Activated CD4-positive, alpha-beta T cell treated with anti-CD3 and anti-CD28 coated beads, Interleukin-2, amount 50 U/mL, for 16 hours (primary cell): ENCODE results near the gene CCR5.
"Not testable (repeated sequence)": the region's sequence is repeated elsewhere in the genome, so short reads cannot be mapped to it uniquely, and the experiment has no call there.

ENCODE experiments used
- DNase-seq: peaks from one replicate; pipeline ENCODE4 v3.0.0-alpha.2; 2020

CCR5 gene

DNA sequence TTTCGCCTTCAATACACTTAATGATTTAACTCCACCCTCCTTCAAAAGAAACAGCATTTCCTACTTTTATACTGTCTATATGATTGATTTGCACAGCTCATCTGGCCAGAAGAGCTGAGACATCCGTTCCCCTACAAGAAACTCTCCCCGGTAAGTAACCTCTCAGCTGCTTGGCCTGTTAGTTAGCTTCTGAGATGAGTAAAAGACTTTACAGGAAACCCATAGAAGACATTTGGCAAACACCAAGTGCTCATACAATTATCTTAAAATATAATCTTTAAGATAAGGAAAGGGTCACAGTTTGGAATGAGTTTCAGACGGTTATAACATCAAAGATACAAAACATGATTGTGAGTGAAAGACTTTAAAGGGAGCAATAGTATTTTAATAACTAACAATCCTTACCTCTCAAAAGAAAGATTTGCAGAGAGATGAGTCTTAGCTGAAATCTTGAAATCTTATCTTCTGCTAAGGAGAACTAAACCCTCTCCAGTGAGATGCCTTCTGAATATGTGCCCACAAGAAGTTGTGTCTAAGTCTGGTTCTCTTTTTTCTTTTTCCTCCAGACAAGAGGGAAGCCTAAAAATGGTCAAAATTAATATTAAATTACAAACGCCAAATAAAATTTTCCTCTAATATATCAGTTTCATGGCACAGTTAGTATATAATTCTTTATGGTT, at the start of gene CCR5:
TSS of gene CCR5 (plus strand) at position 108 of the 680 bp plus-strand sequence. CDS start 1,957 bp downstream, outside the sequence.
- peak; percentile 90 for DNase-seq

DNA sequence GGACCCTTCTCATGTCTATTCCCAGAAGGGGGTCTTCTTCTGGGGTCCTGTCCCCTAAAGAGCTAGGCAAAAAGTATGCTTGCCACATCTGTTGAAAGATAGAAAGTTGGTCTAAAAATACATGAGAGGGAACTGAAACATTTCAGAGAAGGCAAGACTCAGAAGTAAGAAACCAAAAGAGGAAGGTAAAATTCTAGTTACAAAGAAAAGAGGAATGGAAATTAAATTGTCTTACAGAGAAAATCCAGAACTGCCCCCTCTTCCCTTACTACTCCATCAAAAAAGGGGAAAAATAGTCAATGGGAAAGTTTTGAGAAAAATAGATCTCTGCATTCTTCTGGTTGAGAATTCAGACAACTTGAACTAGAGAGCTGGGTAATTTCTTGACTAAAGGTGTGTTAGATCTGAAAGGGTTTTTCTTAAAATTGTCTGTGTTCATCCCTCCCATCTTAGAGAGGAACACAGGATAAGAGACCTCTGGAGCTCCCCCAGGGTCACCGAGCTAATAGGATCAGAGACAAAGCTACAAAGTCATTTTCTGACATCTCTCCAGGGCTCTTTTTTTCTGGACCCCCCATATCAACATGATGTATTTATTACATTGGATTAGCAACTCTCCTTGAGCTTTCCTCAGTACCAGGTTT, 49.2 kb upstream of the CCR5 start:
- no peak for DNase-seq

DNA sequence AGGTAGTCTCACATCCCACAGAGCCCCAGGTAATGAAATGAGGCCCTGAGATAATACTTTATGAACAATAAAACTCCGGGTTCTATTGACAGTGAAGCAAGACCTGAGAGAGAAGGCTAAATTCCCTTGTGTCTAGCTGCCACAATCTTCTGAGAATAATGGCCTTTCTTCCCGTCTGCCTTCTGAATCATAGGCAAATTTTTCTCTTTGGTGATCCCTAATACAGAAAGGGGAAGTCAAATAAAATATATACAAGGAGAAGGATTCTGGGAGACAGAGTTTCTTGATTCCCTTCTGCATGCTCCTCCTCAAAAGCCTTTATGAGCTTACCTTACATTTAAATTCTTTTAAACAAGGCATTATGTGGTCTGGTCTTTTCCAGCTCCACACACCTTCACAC, 46.7 kb upstream of the CCR5 start:
- no peak for DNase-seq

DNA sequence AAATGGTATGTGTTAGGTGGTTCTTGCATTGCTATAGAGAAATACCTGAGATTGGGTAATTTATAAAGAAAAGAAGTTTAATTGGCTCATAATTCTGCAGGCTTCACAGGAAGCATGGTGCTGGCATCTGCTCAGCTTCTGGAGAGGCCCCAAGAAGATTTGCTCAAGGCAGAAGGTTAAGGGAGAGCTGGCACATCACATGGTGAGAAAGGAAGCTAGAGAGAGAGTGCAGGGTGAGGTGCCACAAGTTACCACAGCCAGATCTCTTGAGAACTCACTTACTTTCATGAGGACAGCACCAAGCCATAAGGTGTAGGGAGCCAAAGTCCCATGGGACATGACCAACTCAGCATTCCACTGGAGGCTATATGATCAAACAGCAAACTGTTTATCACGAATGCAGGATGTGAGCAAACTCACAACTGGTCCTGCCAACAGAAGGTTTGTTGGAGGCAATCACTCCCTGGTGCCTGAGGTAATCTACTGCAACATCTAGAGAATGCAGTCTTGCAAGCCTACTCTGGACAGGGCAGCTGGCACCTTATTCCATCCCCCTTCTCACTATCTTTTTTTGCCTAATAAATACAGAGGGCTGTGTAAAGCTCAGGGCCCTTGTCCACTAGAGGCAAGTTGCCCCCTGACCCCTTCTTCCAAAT, 45.0 kb upstream of the CCR5 start:
- DNase-seq: no peak

DNA sequence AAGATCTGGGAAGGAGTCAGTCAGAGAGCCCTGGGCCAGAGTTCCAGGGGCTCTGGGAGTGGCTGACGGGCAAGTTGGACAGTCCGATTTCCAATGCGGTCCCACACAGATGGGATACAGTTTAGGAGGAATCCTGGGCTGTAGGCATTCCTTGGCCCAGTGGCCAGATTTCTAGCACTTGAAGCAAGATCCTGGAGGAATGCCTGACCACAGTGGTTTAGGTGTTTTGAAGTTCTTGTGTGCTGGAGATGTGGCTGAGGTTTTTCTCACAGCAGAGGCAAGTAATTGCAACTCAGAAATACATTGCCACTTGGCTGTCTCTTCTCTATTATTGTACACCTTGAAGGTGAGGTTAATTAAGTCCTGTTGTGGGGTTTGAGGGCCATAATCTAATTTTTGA, 40.1 kb upstream of the CCR5 start:
- DNase-seq: not testable (repeated sequence)

DNA sequence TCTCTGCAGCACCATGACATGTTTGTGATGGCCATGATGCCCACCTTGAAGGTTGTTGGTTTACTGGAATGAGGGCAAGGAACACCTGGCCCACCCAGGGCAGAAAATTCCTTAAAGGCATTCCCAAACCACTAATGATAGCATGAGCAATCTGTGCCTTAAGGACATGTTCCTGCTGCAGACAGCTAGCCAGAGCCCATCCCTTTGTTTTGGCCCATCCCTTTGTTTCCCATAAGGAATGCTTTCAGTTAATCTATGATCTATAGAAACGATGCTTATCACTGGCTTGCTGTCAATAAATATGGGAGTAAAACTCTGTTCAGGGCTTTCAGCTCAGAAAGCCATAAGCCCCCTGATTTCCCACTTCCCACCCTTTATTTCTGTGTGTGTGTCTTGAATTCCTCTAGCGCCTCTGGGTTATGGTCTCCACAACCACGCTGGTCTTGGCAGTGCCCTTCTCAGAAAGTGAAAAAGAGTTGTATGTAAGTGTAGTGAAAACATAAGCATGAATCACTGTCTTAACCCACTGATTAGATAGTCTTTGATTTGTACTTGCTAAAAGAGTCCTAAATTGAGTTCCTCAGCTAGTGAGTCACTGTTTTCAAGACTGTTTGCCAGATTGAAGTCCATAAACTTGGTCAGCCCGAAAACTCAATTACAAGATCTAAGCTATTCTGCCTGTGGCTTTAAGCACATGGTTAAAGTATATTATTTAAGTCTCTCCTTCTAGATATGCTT, 35.8 kb upstream of the CCR5 start:
- DNase-seq: peak; percentile 62

DNA sequence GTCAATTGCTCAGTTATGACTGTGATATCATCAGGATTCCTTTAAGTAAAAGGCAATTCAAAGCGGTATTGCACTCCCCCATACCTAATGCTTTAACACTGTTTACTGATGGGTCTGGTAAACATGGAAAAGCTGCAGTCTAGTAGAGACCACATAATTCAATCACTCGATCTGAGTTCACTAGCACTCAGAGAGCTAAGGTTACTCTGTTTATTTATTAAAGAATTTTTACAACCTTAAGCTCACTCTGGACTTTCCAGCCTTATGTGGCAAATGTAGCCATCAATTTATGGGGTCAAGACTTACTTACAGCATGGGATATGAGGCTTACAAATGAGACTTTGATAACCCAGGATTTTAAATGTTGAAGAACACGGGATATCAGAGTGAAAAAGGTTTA, 35.2 kb upstream of the CCR5 start:
- DNase-seq: no peak

DNA sequence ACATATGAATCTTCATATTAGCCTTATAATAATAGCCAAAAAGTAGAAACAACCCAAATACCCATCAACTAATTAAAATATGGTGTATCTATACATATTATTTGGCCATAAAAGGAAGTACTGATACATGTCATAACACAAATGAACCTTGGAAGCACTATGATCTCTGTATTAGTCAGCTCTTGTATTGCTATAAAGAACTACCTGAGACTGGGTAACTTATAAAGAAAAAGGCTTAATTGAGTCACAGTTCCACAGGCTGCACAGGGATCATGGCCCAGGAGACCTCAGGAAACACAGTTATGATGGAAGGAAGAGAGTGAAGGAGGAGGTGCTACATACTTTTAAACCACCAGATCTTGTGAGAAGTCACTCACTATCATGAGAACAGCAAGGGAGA, 32.8 kb upstream of the CCR5 start:
- DNase-seq: peak; percentile 49

DNA sequence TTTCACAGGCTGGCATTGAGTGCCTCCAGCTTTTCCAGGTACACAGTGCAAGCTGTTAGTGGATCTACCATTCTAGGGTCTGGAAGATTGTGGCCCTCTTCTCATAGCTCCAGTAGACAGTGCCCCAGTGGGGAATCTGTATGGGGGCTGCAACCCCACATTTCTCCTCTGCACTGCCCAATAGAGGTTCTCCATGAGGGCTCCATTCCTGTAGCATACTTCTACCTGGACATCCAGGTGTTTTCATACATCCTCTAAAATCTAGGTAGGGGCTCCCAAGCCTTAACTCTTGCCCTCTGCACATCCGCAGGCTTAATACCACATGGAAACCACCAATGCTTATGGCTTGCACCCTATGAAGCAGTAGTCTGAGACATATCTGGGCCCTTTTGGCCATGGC, 31.9 kb upstream of the CCR5 start:
- DNase-seq: no peak

DNA sequence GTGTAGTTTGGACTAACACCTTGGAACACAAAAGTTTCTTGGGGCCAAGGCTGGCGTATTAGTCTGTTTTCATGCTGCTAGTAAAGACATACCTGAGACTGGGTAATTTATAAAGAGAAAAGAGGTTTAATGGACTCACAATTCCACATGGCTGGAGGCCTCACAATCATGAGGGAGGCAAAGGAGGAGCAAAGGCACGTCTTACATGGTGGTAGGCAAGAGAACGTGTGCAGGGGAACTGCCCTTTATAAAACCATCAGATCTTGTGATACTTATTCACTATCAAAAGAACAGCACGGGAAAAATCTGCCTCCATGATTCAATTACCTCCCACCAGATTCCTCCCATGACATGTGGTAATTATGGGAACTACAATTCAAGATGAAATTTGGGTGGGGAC, 26.3 kb upstream of the CCR5 start:
- DNase-seq: no peak

DNA sequence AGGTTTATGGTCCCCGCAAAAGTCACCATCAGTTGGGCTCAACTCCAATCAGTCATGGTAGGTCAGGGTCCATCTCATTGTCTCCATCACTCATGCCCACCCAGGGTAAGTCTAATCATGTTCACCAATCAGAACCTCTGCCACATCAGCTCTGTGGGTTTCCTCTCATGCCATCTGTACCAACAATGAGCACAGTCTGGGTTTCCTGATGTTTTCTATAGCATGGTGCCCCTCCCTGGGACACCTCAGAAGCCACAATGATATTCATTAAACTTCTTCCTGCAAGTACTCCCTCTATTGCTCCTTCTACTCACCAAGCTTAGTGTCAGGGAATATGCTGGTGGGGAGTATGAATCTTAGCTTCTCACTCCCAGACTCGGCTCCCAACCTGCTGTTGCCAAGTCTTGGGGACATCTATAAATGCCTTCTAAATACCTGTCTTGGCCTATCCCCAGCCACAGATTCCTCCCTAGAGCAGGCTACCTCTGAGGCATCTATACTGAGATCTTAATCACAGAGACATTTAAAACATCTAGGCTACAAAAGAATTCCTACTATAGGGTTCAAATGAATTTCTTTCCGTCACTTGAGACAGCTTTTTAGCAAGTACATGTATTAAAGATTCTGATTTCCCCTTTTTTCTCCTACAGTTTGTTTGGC, 21.8 kb upstream of the CCR5 start:
- peak; percentile 33 for DNase-seq

DNA sequence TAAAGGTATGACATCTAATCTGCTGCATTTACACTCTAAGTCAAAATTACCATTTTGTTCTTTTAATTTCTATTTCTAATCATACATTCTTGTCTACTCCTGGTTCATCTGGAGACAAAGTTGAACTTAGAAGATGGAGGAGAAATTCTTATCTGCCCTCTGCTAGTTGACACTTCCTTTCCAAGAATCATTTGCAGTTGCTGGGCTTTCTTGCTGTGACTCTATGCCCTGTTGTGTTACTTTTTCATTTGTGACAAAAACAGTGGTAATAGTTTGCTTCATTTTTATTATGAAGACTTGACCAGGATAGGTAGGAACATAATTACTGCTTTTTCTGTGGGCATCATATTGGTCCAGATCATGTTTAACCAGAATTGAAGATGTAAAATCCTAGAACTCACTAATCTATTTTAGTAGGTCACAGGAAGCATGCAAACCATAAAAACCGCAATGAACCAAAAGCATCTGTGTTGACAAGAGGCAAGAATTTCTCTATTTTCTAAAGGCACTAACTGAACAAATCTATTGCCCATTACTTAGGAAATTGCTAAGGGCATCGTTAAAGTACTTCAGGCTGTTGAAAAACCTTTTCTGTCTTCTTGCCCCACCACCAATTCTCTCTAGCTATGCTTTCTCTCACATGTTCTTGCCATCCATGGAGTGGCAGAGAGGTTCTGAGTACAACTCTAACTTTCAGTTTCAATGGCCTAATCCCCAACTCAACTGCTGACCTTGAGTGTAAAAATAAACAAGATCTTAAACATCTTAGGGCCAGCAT, 21.1 kb upstream of the CCR5 start:
- DNase-seq: peak; percentile 67

DNA sequence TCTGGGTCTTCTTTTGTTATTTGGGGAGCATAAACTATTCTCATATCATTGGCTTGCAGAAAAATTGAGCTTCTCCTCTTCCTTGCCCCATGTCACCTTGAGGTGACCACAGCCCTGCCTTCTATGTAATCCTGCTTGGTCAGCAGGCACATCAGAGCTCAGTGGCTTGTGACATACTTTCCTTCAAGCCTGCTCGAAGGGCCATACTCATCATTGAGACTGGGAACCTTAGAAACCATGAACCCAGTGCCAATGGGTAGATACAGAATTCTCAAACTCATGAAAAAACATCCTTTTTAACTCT, 20.5 kb upstream of the CCR5 start:
- DNase-seq: peak; percentile 34

DNA sequence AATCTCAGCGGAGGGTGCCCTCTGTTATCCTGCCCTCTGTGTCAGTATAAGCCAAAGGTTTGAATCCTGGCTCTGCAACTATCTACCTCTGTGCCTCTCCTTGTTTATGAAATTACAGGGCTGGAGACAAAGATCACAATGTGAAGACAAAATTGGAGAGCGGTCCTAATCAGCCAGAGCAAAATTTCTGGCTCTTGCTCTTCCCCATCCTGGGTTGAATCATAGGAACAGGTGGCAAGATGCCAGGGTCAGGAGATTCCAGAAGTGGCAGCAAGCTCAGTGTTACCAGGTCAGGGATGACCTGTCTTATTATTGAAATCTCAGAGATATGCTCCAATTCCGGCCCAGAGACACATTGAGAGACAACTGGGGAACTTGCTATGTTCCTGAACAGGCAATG, 19.1 kb upstream of the CCR5 start:
- no peak for DNase-seq

DNA sequence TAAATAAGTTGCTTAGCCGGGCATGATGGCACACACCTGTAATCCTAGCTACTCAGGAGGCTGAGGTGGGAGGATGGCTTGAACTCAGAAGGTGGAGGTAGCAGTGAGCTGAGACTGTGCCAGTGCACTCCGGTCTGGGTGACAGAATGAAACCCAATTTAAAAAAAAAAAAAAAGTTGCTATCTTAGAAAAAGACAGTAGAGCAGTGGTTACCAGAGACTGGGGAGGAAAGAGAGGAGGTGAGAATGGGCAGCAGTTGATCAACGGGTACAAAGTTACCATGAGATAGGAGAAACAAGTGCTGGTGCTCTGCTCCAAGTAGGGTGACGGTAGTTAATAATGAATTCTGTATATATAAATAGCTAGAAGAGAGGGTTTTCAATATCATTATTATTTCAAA, 17.7 kb upstream of the CCR5 start:
- no peak for DNase-seq

DNA sequence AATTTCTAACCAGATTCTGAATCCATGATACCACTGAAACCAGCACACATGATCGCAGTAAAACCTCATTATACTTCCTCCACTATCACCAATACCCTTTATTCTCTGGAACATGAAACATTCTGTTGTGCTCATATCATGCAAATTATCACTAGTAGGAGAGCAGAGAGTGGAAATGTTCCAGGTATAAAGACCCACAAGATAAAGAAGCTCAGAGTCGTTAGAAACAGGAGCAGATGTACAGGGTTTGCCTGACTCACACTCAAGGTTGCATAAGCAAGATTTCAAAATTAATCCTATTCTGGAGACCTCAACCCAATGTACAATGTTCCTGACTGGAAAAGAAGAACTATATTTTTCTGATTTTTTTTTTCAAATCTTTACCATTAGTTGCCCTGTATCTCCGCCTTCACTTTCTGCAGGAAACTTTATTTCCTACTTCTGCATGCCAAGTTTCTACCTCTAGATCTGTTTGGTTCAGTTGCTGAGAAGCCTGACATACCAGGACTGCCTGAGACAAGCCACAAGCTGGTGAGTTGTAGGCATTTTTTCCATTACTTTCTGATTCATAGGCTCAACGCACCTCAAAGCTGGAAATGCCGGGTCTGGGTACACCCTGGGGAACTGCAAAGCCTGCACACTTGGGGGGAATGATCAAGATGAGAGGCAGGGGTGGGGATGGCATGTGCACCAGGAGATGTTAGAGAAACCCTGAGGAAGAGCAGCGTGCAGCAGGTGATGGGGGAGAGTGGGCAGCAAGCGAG, 16.9 kb upstream of the CCR5 start, which contains the start of gene CCR2:
TSS of gene CCR2 (plus strand) at position 465 of the 764 bp plus-strand sequence. CDS start 3,417 bp downstream, outside the sequence.
- no peak for DNase-seq

DNA sequence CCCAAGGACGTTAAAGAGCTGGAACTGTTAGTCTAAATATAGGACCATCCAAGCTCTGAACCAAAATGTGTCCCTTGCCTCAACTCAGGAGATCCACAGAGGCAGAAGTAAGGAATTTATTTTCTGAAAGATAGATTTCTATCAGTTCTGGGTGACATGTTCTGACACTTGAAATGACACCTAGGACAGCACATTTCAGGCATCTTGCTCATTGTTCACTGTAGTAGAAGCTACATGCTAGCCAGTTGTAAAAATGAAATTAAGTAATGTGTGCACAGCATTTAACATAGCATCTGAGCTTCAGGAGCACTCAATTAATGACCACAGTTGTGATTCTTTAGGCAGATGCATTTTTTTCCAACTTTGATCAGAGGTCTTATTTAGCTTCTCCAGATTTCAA, 16.3 kb upstream of the CCR5 start:
- no peak for DNase-seq

DNA sequence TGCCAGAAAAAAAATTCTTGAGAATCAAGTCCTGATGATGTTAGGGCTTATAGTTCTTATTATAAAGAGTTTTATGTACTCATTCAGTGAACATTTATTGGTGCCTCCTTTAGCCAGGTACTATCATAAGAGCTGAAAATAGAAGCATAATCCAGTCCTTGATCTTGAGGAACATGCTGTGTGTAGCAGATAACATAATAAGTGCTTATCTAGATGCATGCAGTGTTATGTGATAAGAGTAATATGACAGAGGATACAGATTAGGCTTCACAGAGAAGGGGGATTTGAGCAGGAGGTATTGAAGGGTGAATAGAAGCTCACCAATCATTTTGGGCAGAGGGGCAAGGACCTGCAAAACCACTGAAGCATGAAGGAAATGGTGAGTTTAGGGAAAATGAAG, 15.8 kb upstream of the CCR5 start:
- no peak for DNase-seq

DNA sequence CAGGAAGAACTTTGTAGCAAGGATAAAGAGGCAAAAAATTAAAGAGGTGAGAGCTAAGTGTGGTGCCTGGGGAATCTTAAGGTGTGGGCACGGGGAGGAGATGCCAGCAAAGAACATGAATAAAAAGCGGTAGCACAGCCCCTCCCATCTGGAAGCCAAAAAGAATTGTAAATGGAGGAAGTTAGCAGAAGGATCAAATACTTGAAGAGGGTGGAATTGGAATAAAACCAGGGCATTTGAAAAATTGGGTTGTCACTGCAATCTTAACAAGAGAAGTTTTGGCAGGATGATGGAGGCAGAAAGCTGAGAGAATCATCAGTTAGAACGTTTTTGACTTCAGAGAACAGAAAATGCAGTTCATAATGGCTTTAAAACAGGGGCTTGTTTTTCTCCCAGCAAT, 14.5 kb upstream of the CCR5 start:
- DNase-seq: no peak

DNA sequence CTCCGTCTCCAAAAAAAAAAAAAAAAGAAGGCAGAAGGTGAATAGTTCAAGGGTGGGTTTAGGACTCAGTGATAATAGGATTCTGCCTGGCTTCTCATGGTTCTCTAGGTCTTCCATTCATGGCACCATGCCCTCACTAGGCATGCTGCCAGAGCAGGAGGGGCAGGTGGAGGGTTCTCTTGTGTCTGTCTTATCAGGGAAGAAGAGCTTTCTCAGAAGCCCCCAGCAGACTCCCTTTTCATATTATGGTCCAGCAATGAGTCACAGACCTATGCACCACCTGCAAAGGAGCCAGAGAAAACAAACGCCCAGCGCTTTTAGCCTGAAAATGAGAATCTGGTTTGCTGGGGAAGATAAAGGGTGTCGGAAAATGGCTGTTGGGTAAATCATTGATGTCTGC, 13.8 kb upstream of the CCR5 start:
- DNase-seq: no peak

DNA sequence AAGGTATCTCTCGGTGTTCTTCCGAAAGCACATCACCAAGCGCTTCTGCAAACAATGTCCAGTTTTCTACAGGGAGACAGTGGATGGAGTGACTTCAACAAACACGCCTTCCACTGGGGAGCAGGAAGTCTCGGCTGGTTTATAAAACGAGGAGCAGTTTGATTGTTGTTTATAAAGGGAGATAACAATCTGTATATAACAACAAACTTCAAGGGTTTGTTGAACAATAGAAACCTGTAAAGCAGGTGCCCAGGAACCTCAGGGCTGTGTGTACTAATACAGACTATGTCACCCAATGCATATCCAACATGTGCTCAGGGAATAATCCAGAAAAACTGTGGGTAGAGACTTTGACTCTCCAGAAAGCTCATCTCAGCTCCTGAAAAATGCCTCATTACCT, 12.3 kb upstream of the CCR5 start:
- DNase-seq: no peak
